IPS-11a (cell line): ENCODE results near the gene ORC1.

Experiments
- H3K4me3 ChIP-seq: one replicate; pipeline ENCODE4 v1.5.1; 2013; ENCODE audit warnings: low read depth, low read length, control low read depth

The ORC1 gene

GRCh38 chr1:52404116-52404974, at the start of gene ORC1, which contains the start of gene PRPF38A:
ORC1 (minus strand) TSS chr1:52404423; CDS start chr1:52402223, 2,200 bp downstream.
PRPF38A (plus strand) TSS chr1:52404602; CDS start chr1:52404750, 148 bp downstream.
- H3K4me3 ChIP-seq = peak within 1 kb of the TSS; percentile 72

- no peak overlapping the region for H3K4me3 ChIP-seq
Observed at GRCh38 chr1:52444463-52444862, 40.2 kb upstream of the ORC1 start.

GRCh38 chr1:52439976-52440375, 35.8 kb upstream of the ORC1 start:
- H3K4me3 ChIP-seq = no peak overlapping the region

DNA sequence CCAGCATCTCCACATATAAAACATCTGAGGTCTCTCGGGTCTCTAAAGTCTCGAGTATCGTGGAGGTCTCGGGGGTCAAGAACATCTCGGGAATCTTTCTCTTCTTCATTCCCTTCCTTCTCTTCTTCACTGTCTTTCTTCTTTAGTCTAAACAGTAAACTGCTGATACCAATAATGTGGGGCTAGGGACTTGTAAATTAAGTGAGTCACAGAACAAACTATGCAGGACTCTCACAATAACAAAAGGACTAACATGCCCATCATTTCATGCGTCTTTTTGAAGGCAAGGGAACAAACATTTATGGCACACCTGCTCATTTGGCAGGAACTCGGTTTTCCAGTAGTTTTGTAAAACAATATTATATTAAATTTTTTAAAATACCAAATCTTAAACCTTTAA, 32.6 kb upstream of the ORC1 start:
- H3K4me3 ChIP-seq = no peak overlapping the region

DNA sequence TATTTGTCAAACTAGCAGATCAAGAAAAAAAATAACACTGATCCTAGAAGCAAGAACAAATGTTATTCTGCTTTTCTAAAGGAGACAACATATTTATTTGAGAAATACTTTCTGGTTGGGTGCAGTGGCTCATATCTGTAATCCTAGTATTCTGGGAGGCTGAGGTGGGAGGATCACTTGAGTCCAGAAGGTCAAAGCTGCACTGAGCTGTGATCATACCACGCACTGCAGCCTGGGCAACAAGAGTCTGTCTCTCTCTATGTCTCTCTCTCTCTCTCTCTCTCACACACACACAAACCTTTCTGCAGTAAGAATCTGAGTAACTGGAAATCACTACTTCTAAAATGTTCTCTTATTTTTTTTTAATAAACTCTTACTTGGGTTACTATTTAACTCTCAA, 31.4 kb upstream of the ORC1 start:
- H3K4me3 ChIP-seq = no peak overlapping the region

DNA sequence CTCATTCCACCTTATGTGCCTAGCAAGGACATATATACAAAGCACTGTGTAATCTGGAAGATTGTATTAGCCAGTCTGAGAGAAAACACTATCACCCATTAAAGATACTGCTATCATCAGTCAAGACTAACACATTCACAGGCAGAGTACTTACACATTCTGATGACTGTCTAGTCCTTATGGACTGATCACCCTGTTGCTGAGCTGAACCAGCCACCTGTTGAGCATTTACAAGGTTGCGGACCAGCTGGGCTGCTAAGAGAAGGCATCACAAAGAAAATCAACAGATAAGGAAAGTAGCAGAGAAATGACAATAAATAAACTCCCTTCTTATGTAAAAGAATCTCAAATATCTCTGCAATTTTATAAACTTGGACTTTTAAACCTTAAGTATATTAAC, 31.0 kb upstream of the ORC1 start:
- no peak overlapping the region for H3K4me3 ChIP-seq

DNA sequence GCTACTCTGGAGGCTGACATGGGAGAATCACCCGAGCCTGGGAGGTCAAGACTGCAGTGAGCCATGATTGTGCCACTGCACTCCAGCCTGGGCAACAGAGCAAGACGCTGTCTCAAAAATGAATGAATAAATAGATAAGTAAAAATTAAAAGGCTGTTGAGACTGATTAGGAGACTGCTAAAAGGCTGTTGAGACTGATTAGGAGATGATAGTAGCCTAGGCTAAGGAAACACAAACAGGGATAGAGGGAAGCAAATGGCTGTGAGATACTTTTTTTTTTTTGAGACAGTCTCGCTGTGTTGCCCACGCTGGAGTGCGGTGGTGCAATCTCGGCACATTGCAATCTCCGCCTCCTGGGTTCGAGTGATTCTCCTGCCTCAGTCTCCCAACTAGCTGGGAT, 28.6 kb upstream of the ORC1 start:
- H3K4me3 ChIP-seq = no peak overlapping the region

- no peak overlapping the region for H3K4me3 ChIP-seq
Observed at GRCh38 chr1:52427152-52427551, 22.9 kb upstream of the ORC1 start.

DNA sequence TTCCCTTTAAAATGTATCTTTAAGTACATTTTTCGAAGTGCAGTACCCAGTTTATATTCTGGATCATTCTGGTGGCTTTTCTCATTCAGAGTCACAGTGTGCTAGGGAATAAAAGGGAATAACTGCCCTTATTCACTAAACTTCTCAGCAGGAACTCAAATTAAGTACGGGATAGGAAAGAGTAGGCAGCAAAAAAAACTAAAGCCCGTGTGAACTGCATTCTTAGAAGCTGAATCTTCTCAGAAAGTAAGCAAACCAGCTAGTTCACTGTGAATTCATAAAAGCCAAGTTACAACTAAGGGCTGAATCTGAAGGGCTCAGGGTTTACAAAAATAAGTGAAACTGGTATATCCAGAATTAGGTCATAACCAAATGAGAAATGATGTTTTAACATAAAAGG, 22.1 kb upstream of the ORC1 start:
- no peak overlapping the region for H3K4me3 ChIP-seq

- H3K4me3 ChIP-seq = no peak overlapping the region
Observed at GRCh38 chr1:52424813-52425212, 20.6 kb upstream of the ORC1 start.

DNA sequence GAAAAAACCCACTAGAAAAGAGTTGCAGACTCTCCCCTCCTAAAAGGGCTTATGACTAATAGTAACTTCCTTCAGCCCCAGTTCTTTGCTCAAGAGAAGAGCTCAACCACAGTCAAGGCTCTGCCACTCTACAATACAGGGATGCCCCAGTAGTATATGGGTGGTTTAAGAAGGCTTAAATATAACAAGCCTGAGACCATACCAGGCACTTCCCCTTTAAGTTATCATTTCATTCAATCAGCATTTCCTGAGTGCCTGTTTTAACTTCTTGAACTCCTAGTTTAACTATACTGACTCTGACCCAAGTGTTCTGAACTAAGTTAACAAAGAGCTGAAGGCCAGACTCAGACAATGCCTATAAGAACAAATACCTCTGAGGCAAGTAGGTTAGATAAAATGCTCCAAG, 20.0 kb upstream of the ORC1 start:
- H3K4me3 ChIP-seq = no peak overlapping the region

DNA sequence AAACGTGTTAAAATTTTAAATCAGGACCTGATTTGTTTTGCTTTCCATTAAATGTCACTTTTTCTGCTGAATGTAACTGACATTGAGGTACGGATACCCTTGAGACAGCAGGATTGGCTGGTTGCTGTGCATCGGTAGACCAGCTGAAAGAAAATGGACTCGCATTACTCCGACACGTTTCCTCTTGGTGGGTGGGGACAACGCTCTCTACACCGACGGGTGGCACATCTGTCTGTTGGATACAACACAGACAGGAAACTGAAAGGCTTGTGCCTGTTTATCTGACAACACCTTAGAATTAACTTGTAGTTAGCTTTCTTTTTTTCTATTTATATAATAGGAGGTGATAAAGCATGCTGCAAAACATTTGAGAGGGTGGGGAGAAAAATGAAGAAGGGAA, 19.5 kb upstream of the ORC1 start:
- no peak overlapping the region for H3K4me3 ChIP-seq

DNA sequence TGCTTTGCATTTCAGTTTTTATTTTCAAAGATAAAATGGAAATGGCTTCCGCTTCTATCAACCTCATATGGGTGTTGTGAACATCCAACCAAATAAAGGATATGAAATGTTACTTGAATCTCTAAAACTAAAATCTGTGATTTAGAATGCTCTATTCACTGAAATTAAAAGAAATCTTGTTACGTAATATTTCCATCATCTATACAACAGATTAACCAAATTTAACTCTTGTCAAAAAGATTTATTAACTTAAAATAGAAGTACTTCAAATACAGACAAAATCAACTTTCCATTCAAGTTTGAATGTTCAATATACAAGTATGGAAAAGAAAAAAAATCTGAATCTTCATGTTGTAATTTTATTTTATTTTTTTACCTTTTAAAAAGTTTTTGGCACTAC, 18.8 kb upstream of the ORC1 start:
- H3K4me3 ChIP-seq = no peak overlapping the region

DNA sequence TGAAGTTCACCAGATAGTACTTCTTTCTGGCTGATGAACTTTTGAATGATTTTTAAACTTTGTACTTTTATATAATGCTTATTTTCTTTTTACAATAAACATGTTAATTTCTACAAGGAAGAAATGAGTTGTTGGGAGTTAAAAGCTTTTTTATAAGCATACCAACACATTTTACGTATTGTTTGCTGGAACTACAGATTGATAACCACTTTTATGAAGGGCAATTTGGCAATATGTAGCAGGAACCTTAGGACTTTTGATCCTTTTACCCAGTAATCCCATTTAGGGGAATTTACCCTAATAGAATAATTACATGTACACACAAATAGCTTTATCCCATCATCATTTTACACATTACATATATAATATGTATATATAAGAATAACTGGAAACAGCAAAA, 16.5 kb upstream of the ORC1 start:
- H3K4me3 ChIP-seq = no peak overlapping the region

DNA sequence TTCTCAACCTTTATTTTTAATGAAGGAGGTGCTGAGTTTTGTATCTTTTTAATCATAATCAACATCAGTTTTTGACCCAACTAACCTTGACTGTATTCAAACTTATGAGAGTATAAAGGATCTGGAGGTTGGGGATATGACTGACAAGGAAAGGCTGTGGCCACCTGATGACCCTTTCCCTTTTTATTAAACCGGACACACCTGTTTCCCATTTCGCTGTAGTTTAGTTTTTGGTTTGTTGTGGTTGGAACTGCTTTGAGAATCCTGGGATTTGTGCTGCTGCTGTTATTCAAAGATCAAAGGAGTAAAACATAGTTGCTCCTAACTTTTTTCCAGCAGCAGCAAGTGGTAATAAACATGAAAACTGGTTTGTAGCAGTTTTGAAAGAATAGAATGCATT, 12.6 kb upstream of the ORC1 start:
- no peak overlapping the region for H3K4me3 ChIP-seq

DNA sequence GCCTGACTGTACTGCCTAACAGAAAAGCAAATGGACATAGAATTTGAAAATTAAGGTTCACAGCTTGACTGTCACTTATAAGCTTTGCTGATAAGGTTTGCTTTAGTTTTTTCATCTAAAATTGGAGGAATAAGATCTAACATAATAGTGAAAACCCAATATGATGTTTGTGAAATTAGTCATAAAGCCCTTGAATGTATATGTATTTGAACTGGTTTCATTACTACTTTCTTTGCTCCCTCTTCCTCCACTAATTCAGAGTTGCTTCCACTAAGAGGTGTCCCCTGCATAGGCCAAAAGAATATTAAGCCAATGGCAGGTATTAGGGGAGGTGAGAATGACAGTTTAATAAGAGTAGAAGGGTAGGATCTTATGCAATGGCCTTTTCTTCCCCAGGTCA, 10.7 kb upstream of the ORC1 start:
- H3K4me3 ChIP-seq = no peak overlapping the region

DNA sequence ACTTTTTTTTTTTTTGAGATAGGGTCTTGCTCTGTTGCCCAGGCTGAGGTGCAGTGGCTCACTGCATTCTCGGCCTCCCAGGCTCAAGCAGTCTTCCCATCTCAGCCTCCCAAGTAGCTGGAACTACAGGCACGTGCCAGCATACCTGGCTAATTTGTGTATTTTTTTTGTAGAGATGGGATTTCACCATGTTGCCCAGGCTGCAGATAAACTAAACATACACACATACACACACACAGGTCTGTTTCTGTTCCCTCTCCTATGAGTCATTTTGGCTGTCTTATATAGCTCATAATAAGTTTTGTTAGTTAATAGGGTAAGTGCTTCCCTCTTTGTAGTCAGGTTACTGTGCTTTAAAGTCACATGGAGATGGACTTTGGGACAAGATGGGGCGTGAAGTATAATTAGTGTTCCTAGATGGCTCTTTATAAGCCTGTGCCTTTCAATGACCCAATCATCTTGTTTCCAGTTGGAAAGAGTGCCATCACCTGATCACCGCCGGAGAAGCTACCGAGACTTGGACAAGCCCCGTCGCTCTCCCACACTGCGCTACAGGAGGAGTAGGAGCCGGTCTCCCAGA, 9.3 kb upstream of the ORC1 start:
- no peak overlapping the region for H3K4me3 ChIP-seq

GRCh38 chr1:52404975-52405338, 734 bp upstream of the ORC1 start:
- H3K4me3 ChIP-seq = peak overlapping the region; percentile 72

DNA sequence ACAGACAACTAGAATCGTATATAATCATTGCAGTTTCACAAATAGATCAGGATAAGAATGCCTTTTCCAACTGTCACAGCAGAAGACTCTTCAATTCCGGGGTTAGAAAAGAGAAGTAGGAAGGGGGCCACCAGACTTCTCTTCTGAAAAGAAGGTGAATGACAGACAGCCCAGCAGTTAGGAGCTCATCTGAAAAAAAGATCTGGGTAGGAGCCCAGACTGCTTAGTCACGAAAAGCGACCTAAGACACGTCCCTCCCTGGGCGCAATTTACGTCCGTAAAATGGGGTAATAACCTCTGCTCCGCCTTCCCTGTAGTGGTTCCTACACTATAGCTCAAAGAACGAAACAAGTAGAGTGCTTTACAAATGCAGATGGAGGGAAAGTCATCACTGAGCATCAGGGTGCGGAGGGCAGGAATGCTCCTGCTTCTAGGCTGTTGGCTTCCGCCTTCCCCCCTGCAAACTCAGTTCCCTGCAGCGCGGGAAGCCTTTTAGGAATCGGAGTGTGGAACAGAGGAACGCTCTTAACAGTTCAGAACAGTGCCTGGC, 582 bp downstream of the ORC1 start:
- H3K4me3 ChIP-seq = peak overlapping the region; percentile 72

DNA sequence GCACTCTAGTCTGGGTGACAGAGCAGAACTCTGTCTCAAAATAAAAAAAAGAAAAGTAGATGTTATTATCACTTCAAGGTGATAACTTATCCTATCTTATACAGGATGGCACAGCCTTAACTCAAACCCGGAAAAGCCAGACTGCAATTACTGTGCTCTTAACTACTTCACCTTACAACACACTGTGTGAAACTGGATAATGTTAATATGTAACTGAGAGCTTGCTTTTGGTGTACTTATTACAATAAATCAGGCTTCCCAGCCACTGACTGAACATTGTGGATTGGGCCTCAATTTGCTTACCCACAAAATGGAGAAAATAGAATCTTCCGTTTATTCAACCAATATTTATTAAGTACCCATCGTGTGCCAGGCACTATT, 1.4 kb downstream of the ORC1 start:
- H3K4me3 ChIP-seq = peak overlapping the region; percentile 72

- H3K4me3 ChIP-seq = no peak overlapping the region
Observed at GRCh38 chr1:52400131-52400530, 4.1 kb downstream of the ORC1 start.

- H3K4me3 ChIP-seq = no peak overlapping the region
Observed at GRCh38 chr1:52399629-52400028, 4.6 kb downstream of the ORC1 start.
